Ovary (tissue), 3 donors: ENCODE measurements around the gene TMEM151B.

Experiments used
- CTCF ChIP-seq, 3 donors: fragments of 450-650 bp in 2 of 3; fragments of 200-600 bp in 1 of 3; IDR thresholded peaks; one replicate each; pipeline versions ENCODE4 v1.5.1 to v1.8.0; 2016 to 2022; ENCODE audit warnings: antibody characterized with exemption in 3 of 3, mild to moderate bottlenecking in 1 of 3
- POLR2A ChIP-seq: fragments of 450-650 bp; IDR thresholded peaks from one replicate; pipeline ENCODE4 v1.6.1; 2017; ENCODE audit warnings: antibody characterized with exemption, mild to moderate bottlenecking, moderate library complexity
- donor health status: DM: no; HTN: no; CAD: no.

- TF ChIP-seq POLR2A = no peak
- TF ChIP-seq CTCF (IDR thresholded peaks at IDR 0.05) = no peak
These were observed 1.1 kb downstream of the TMEM151B start for GRCh38 chr6:44271406-44271723.
